ENCODE measurements around the gene AFAP1.

- no peak for TF ChIP-seq POLR2A (IDR thresholded peaks at IDR 0.05)
- no peak for TF ChIP-seq CTCF (IDR thresholded peaks at IDR 0.05)
Measured at GRCh38 chr4:7865533-7865932, 74.1 kb downstream of the AFAP1 start.

Data from uterus (tissue), 2 donors.